Activated T-cell treated with anti-CD3 and anti-CD28 coated beads, Interleukin-2, amount 50 U/mL, for 4 hours (primary cell): Measurements from ENCODE around the gene SCARB1. TPM values are rescaled to one million over a fixed set of nuclear protein-coding genes. Genes with fewer than 3 reads are reported as not detected.

Experiments
- ATAC-seq, 2 donors: fragments of 200-7000 bp; cut with Tn5 transposase; one replicate each; pipeline ENCODE4 v1.10.0; 2021
- DNase-seq: peaks from one replicate; pipeline ENCODE4 v3.0.0-alpha.2; 2020
- H3K27me3 Mint-ChIP-seq: one replicate; pipeline ENCODE4 v1.8.0; 2021; ENCODE audit warnings: low read depth, mixed read lengths
- H3K36me3 Mint-ChIP-seq: one replicate; pipeline ENCODE4 v1.8.0; 2022; ENCODE audit warnings: mixed read lengths; ENCODE audit not compliant: insufficient read depth
- H3K4me1 Mint-ChIP-seq: one replicate; pipeline ENCODE4 v1.8.0; 2021; ENCODE audit warnings: low read depth, mixed read lengths
- H3K4me3 Mint-ChIP-seq: one replicate; pipeline ENCODE4 v1.8.0; 2021; ENCODE audit warnings: mild to moderate bottlenecking, moderate library complexity, mixed read lengths
- H3K9me3 Mint-ChIP-seq: one replicate; pipeline ENCODE4 v1.8.0; 2021; ENCODE audit warnings: mixed read lengths
- total RNA-seq, 3 donors: library from RNA; stranded (reverse); gene quantifications; one replicate each; pipeline ENCODE4 v1.2.1, GENCODE V29; 2021

The SCARB1 gene
- total RNA-seq, 3 donors from 2014 or later, result 17.0 to 29.9 (median 23.4) TPM

DNA sequence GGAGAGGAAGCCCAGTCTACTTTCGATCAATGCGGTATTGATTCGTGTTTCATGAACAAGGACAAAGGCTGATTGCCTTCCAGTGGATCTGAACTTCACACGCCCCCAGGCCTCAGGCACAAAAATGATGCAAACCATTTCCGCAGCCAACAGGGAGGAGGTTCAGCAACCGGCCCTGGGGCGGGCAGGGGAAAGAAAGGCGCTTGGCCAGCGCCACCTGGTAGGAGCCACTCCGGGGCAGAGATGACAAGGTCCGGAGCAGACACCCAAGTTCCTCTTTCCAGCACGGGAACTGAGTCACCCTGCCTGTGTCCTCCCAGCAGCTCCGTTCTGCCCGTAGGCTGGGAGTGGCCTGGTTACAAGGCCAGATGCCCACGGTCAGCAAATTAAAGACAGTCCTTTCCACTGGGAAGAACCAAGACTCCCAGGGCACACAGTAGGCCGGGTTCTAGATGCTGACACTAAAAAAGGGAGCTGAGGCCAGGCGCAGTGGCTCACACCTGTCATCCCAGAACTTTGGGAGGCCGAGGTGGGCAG lies 136.3 kb downstream of the SCARB1 start:
- H3K9me3 Mint-ChIP-seq, result no peaks in the 10 kb centered on the region
- no peaks in the 10 kb centered on the region for H3K4me1 Mint-ChIP-seq
- ATAC-seq, result no peak
- no peak overlapping the region for H3K4me3 Mint-ChIP-seq
- H3K36me3 Mint-ChIP-seq, result no peaks in the 10 kb centered on the region
- H3K27me3 Mint-ChIP-seq, result peaks cover 3% of the 10 kb centered on the region
- no peak for DNase-seq

Other genes with a start within 250 kb of the SCARB1 start
- gene UBC, start 50.8 kb upstream of the SCARB1 start, total RNA-seq, result 100 to 1,000 TPM; 856 to 923 (median 865) TPM
- 10 to 100 TPM; 85.1 to 86.3 (median 85.2) TPM for gene DHX37, start 125.3 kb upstream of the SCARB1 start, total RNA-seq
- gene BRI3BP, start 129.8 kb upstream of the SCARB1 start, total RNA-seq, result 10 to 100 TPM; 23.7 to 29.8 (median 25.6) TPM
- gene AACS, start 201.6 kb upstream of the SCARB1 start, total RNA-seq, result 1 to 10 TPM; 5.4 to 6.0 (median 5.5) TPM